Ureter (tissue), 1 donor: ENCODE results near the gene PLEK2. TPM values are rescaled to one million over a fixed set of nuclear protein-coding genes. Genes with fewer than 3 reads are reported as not detected.
A peak's percentile ranks its signal among the peaks of the same experiment; 100 is the strongest.
"Not testable (repeated sequence)": the region's sequence is repeated elsewhere in the genome, so short reads cannot be mapped to it uniquely, and the experiment has no call there.

Source experiments
- DNase-seq: peaks from one replicate; pipeline ENCODE4 v3.0.0-alpha.2; 2020; ENCODE audit warnings: low spot score
- total RNA-seq: library from RNA; stranded (reverse); gene quantifications from one replicate; pipeline ENCODE4 v1.2.4, GENCODE V29; 2023
- donor health status: DM: yes; HTN: yes; CAD: no.

The PLEK2 gene
- total RNA-seq, 1 donor from 2014 or later = 21.7 TPM

DNA sequence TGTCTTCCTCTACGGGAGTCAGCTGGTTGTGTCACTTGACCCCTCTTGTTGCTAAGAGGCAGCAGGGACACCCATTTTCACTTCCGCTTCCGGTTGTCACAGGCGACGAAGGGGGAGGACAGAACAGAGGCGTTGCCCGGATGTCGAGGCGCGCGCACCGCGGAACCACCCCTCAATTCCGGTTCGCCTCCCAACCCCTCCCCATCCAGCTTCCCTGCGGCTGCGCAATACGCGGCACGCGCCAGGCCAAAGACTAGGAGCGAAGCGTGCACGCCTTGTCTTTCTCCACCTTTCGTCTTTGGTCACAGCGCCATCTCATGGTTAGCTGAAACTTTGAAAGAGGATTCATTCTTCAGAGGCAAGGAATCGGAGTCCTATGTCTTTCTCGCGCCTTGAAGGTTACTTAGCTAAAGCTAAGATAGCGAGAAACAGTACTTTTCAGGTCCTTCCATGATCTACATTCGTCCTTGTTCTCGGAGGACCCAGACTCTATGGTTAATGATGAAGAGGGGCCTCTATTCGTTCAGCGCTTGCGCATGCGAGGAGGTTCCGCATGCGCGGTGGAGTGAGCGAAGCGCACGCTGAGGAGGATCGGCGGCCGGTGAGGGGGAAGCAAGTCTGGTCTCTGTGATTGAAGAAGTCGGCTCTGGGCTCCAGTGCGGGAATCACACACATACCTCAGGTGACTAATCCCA lies 52.0 kb downstream of the PLEK2 start, which contains the start of the genes ATP6V1D and EIF2S1:
TSS of gene ATP6V1D (minus strand) at position 30 of the 695 bp plus-strand sequence. CDS start 106 bp downstream, outside the sequence.
TSS of gene EIF2S1 (plus strand) at position 554 of the 695 bp plus-strand sequence. CDS start 4,440 bp downstream, outside the sequence.
- DNase-seq = peak; percentile 100

DNA sequence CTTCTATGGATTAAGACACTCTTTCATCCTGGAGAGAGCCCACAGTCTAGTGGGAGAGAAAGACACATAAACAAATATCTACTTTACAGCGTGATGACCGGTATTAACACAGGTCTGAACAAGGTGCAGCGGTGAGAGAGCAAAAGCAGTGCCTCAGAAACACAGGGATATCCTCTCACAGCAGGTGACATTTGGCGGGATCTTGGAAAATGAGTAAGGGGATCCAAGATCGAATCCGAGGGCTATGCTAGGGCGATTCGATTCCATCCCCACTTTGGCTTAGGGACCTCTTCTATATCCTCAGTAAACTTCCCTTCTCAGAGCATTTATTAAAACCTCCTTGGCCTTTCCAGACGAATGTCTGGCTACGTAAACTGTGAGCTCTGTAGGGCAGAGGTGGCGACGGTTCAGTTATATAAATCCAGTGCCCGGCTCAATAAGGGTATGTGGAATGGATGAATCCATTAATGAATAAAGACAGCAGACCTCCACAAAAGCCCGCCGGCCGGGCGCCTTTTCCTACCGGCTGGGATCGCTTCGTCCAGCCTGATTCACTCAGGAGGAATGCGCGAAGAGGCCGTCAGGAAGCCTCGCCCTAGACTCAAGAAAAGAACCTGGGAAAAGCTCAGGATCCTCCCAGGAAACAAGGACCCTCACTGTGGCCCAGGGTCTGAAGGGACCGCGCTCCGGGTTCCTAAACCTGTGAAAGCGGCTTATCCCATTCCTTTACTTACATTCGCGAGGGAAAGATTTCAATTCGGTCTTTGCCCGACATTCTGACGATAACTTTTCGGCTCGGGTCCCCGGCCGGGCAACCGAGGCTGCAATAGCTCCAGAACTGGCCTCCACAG lies 52.8 kb downstream of the PLEK2 start:
- no peak for DNase-seq

DNA sequence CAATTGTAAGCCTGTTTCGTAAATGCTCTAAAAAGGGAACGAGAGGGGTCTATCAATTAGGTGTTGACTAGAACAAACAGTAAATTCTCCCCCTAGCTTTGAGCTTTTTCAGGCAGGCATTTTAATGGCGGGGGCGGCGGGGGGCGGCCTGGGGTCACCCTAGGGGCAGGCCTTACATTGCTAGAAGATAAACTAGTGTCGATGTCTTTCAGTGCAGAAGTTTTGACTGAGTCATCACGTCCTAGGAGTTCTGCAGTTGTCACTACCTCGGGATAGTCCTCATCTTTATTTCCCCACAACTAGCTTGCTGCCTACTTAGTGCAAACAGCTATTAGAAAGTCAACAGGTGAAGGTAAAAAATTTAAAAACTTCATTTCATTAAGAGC lies 54.0 kb downstream of the PLEK2 start:
- no peak for DNase-seq

DNA sequence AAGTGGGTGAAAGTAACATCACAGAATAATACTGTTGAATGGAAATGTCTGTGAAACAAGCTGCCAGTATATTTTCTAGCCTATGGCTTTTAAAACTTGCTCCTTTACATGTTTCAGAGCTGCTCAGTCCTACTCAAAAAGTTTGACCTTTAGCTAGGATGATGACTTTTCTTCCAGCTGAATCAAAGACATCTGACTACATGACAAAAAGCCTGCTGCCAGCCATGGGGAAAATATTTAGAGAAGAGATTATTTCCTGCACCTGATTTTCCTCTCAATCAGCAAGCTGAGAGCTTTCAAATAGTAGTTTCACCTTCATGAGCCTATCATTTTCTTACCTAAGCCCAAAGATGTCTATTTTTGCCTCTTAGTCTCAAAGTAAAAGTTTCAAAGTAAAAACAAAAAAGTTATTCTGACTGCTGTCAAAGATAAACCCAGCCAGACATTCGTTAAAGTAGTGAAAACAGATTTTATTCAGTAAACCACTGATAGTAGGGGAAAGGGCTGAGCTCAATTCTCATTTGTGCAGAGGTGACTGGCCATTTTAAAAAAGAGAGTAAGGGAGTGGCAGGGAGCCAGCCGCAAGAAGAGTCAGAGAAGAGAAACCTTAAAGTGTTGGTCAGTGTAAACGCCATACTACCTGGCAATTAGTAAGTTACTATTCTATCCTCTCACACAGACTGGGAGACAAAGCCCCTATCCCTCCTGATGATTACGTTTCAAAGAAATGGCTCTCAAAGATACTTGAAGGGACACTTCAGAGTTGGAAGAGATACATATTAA lies 54.6 kb downstream of the PLEK2 start:
- no peak for DNase-seq

DNA sequence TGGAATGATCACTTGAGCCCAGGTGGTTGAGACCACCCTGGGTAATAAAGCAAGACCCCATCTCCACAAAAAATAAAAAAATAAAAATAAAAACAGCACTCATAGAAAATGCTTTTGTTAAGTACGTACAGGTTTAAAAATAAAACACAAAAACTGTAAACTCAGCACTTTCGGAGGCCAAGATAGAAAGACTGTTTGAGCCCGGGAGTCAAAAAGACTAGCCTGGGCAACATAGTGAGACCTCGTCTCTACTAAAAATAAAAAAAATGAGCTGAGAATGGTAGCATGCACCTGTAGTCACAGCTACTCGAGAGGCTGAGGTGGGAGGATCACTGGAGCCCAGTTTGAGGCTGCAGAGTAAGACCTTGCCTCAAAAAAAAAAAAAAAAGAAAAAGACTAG lies 59.9 kb downstream of the PLEK2 start:
- no peak for DNase-seq

DNA sequence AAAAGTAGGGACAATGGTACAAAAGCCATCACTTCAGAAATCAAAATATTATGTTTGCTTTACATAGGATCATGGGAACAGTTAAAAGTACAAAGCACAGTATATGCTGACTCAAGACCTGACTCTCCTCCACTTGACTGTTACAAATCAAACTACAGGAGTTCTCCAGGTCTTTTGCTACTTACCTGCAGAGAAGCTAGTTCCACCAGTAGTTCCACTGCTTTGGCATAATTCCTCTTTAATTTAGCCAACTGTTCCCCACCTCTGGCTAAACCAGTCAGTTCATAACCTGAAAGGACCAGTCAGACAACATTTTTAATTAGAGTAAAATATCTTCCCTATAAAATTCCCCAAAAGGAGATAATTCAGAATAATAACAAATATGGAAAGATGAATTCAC lies 66.4 kb downstream of the PLEK2 start:
- no peak for DNase-seq

DNA sequence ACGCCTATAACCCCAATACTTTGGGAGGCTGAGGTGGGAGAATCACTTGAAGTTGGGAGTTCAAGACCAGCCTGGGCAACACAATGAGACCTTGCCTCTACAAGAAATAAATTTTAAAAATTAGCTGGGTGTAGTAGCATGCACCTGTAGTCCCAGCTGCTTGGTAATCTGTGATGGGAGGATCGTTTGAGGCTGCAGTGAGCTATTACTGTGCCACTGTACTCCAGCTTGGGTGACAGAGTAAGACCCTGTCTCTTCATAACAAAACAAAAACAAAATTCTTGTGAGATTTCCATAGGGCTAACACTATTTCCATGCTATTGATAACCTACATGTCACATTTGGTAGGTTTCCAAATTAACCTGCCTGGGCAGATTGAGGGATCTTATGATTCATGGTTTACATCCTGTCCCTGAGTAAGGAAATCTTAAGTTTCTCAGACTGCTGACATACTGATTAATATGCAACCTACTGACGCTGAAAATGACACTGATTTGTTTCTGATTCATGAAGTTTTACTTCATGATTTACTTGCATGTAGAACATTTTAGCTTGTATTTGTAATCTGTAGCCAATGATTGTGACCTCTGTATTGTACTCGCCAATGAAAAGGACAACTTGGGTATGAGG lies 68.2 kb downstream of the PLEK2 start:
- DNase-seq = no peak

DNA sequence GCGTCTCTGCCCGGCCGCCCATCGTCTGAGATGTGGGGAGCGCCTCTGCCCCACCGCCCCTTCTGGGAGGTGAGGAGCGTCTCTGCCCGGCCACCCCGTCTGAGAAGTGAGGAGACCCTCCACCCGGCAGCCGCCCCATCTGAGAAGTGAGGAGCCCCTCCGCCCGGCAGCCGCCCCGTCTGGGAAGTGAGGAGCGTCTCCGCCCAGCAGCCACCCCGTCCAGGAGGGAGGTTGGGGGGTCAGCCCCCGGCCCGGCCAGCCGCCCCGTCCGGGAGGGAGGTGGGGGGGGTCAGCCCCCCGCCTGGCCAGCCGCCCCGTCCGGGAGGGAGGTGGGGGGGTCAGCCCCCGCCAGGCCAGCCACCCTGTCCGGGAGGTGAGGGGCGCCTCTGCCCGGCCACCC lies 70.7 kb downstream of the PLEK2 start:
- DNase-seq = not testable (repeated sequence)

Other genes starting within 250 kb of the PLEK2 start
- 0.49 TPM for gene GARIN2, start 222.7 kb downstream of the PLEK2 start, total RNA-seq
- gene PALS1, start 170.7 kb downstream of the PLEK2 start, total RNA-seq = 36.8 TPM
- gene ATP6V1D, start 52.4 kb downstream of the PLEK2 start, total RNA-seq = 65.2 TPM
- gene EIF2S1, start 51.8 kb downstream of the PLEK2 start, total RNA-seq = 75.9 TPM
- 24.7 TPM for gene TMEM229B, start 76.6 kb upstream of the PLEK2 start, total RNA-seq
- 46.3 TPM for gene PLEKHH1, start 121.1 kb upstream of the PLEK2 start, total RNA-seq
- gene PIGH, start 188.1 kb upstream of the PLEK2 start, total RNA-seq = 29.8 TPM
- 6.0 TPM for gene ARG2, start 207.8 kb upstream of the PLEK2 start, total RNA-seq